T47D (cell line): ENCODE data around the gene TMEM238.

Experiments
- DNase-seq, 2 experiments: peaks; one replicate each; pipeline versions ENCODE4 v3.0.0 to v3.0.0-alpha.2; 2011 to 2012; ENCODE audit warnings: low read depth in 1 of 2, low spot score in 1 of 2
- JUND ChIP-seq: IDR thresholded peaks from 2 replicates; pipeline ENCODE4 v1.6.1; 2012; ENCODE audit warnings: low read depth
- in situ Hi-C: cut with HindIII; loops from 2 replicates; pipeline ENCODE4 v1.10.0; 2016; ENCODE audit warnings: low sequenced_read_pairs, low pct_unique_long_range_greater_than_20kb

The TMEM238 gene

DNA sequence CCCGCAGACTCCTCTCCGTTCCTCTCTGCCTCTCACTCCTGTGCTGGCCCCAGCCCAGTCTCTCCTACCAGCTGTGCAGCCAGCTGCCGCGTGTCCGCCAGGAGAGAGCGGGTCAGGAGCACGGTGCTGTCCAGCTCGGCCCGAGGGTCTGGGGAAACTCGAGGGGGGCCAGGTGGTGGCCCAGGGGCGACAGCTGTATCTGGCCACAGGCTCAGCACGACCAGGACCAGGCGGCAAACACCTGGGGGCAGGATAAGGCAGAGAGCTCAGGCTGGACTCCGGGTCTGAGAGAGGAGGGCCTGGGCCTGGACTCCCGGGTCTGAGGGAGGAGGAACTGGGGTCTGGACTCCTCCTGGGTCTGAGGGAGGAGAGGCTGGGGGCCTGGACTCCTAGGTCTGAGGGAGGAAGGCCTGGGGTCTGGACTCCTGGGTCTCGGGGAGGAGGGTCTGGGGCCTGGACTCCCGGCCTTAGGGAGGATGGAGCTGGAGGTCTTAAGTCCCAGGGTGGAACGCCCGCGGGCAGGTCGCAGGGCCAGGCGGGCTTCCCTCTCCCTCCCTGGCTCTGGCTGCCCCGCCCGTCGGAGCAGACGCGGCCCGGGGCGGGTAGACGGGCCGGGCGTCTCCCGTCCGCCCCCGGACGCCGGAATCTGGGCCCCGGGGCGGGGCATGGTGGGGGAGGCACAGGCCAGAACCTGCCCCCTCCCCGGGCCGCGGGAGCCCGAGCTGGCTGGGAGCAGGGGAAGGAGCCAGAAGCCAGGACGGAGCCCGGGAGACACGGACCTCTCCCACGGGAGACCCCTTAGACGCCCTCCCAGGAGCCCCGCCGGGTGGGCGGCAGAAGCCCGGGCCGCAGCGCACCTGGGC lies 15.2 kb downstream of the TMEM238 start:
- no peak for TF ChIP-seq JUND
- in situ Hi-C loops = no loop called here
- DNase-seq = no peak

- no peak for TF ChIP-seq JUND
- in situ Hi-C loops = no loop called here
Observed at GRCh38 chr19:55368106-55368505, 16.0 kb downstream of the TMEM238 start.

DNA sequence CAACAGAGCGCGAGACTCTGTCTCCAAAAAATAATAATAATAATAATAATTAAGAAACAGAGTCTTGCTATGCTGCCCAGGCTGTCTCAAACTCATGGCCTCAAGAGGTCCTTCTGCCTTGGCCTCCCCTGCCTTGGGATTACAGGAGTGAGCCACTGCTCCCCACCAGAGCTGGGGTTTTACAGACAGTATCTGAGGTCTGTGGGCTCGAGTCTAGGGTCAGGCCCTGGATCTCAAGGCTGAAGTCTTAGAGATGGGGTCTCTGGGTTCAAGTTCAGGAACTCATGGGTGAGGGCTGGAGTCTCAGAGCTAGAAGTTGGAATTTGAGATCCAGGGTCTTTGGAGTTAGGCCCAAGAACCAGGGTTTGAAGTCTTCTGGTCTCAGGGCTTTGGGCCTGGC lies 17.3 kb downstream of the TMEM238 start:
- no peak for TF ChIP-seq JUND
- in situ Hi-C loops = no loop called here
- DNase-seq = no peak

More at GRCh38 chr19:55368106-55368505, 16.0 kb downstream of the TMEM238 start:
- no peak for DNase-seq

GRCh38 chr19:55365964-55366363 lies 18.1 kb downstream of the TMEM238 start:
- no peak for DNase-seq
- no peak for TF ChIP-seq JUND
- in situ Hi-C loops = no loop called here

DNA sequence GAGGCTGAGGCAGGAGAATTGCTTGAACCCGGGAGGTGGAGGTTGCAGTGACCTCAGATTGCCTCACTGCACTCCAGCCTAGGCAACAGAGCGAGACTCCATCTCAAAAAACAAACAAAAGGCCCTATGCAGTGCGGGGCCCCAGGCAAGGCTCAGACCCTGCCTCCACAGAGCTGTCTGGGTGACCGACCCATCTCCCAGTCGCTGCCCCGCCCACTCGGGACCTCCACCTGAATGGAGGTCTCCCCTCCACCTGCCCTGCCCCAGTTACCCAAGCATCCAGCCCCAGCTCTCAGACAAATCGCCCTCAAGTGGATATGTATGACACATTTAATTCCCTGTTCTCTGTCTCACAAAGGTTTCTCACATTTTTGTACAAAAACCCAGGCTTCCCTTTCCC lies 18.8 kb downstream of the TMEM238 start:
- no peak for TF ChIP-seq JUND
- in situ Hi-C loops = no loop called here
- DNase-seq = no peak

DNA sequence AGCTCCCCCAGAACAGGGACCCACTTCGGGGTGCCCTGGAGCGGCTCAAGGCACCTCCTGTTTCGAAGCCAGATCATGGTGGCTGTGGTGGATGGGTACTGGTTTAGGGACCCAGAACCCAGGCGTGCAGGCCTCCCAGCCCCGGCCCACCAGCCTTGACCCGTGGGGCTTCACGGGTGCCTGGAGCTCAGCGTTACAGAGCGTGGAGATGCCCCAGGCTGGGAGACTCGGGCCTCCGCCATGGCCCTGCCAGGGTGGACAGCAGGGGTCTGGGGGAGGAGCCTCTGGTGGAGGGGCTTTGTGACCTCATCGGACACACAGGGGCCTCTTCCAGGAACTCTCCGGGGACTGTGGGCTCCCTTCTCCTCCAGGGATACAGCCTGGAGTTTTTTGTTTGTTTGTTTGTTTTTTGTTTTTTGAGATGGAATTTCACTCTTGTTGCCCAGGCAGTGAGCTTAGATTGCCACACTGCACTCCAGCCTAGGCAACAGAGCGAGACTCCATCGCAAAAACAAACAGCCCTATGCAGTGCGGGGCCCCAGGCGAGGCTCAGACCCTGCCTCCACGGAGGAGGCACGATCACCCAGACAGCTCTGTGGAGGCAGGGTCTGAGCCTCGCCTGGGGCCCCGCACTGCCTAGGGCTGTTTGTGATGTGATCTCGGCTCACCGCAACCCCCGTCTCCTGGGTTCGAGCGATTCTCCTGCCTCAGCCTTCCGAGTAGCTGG lies 20.9 kb downstream of the TMEM238 start, which contains the start of gene GARIN5B:
GARIN5B (minus strand) TSS at position 271 of the 727 bp plus-strand sequence; CDS start at position 77, 194 bp downstream.
- in situ Hi-C loops = no loop called here
- TF ChIP-seq JUND = no peak
- DNase-seq = no peak

- no peak for DNase-seq
- in situ Hi-C loops = no loop called here
- TF ChIP-seq JUND = no peak
Observed at GRCh38 chr19:55362174-55362989, 21.7 kb downstream of the TMEM238 start.

DNA sequence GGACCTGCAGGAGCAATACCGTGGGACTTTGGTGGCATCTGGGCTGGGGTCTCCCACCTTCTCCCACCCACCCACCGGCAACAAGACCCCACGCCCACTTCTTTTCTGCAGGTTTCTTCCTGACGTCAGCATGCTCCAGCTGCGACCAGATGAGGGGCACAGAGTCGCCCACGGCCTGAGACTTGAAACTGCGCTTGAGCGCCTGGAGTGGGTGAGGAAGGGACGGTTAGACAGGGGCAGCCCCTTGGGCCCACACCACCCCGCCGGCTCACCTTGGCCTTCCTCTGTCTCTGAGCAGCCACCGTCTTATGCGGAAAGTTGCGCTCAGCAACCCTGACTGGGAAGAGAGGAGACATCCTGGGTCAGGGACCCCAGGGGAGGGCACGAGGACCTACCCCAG lies 23.2 kb downstream of the TMEM238 start:
- no peak for DNase-seq
- in situ Hi-C loops = no loop called here
- no peak for TF ChIP-seq JUND

GRCh38 chr19:55358943-55359908 lies 24.9 kb downstream of the TMEM238 start:
- DNase-seq = no peak
- no peak for TF ChIP-seq JUND
- in situ Hi-C loops = no loop called here

DNA sequence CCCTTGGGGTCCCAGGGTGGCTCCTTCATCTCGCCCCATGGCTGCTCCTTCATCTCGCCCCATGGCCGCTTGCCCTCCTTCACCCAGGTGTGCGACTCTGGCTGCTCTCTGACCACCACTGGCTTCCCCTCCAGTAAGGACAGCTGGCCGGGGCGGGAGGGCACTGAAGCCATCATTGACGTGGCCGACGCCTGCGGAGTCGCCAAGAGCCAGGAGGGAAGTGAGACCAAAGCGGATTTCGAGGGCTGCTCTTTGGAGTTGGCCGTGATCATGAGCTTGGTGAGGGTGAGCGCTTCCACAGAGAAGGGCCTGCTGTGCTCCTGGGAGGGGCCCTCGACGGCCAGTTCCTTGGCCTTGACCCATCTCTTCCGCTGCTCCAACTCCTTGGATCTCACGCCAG lies 25.6 kb downstream of the TMEM238 start:
- no peak for DNase-seq
- in situ Hi-C loops = no loop called here
- no peak for TF ChIP-seq JUND

DNA sequence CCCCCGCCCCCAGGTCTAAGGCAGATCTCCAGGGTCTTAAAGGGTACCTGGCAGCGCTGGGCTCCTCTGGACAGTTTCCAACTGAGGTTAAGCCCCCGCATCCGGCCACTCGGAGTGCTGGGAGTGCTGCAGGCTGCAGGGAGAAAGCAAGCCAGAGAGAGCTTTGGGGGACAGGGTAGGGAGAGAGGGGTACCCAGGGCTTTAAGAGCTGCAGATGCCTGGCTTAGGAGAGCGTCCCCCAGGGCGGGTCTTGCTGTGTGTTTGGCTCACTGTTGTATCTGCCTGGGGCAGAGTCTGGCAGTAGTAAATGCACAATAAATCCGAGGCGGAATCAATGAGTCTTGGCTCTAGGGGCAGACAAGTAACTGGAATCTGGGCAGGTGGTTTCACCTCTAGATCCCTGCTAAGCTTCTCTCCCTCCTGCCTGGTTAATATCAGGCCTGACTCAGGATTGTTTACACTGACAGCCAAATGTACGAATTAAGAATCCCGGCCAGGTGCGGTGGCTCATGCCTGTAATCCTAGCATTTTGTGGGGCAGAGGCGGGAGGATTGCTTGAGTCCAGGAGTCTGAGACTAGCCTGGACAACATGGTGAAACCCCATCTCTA lies 28.8 kb downstream of the TMEM238 start:
- TF ChIP-seq JUND = no peak
- DNase-seq = no peak
- in situ Hi-C loops = no loop called here
